Hypothalamus (tissue), 51 donors: ENCODE data around the gene CBX8.
"Not testable (repeated sequence)": the region's sequence is repeated elsewhere in the genome, so short reads cannot be mapped to it uniquely, and the experiment has no call there.

Experiments used
- DNase-seq, 51 donors: peaks; one replicate each; lab custom pipeline; 2025; lab: John Stamatoyannopoulos, UW

CBX8 gene

GRCh38 chr17:79760197-79760906, 36.5 kb downstream of the CBX8 start:
- DNase-seq, result no peak

GRCh38 chr17:79758271-79758670, 38.6 kb downstream of the CBX8 start:
- DNase-seq, result no peak

- DNase-seq, result no peak
Measured at GRCh38 chr17:79757140-79757745, 39.6 kb downstream of the CBX8 start.

GRCh38 chr17:79755591-79755990, 41.3 kb downstream of the CBX8 start:
- DNase-seq, result no peak

GRCh38 chr17:79754903-79755302, 42.0 kb downstream of the CBX8 start:
- not testable (repeated sequence) for DNase-seq

GRCh38 chr17:79754370-79754769, 42.5 kb downstream of the CBX8 start:
- DNase-seq, result no peak

- no peak for DNase-seq
Measured at GRCh38 chr17:79752175-79752574, 44.7 kb downstream of the CBX8 start.

GRCh38 chr17:79750650-79751545, 46.0 kb downstream of the CBX8 start:
- DNase-seq, result no peak

- no peak for DNase-seq
Measured at GRCh38 chr17:79749958-79750357, 46.9 kb downstream of the CBX8 start.

- DNase-seq, result no peak
Measured at GRCh38 chr17:79749156-79749815, 47.6 kb downstream of the CBX8 start.

- DNase-seq, result no peak
Measured at GRCh38 chr17:79748295-79749099, 48.4 kb downstream of the CBX8 start.

- DNase-seq, result peak in 7 of 51 donors; percentile 13 to 48 (median 25)
Measured at GRCh38 chr17:79747508-79748294, 49.2 kb downstream of the CBX8 start.

- no peak for DNase-seq
Measured at GRCh38 chr17:79746889-79747507, 49.9 kb downstream of the CBX8 start.

GRCh38 chr17:79745641-79746105, 51.2 kb downstream of the CBX8 start:
- no peak for DNase-seq

- no peak for DNase-seq
Measured at GRCh38 chr17:79743614-79744013, 53.3 kb downstream of the CBX8 start.

GRCh38 chr17:79742951-79743476, 53.9 kb downstream of the CBX8 start:
- no peak for DNase-seq

GRCh38 chr17:79742589-79742918, 54.3 kb downstream of the CBX8 start:
- DNase-seq, result no peak
